MM.1S (cell line): Measurements from ENCODE around the gene BCL11B.

Experiments used
- DNase-seq: peaks from one replicate; pipeline ENCODE4 v3.0.0-alpha.2; 2015
- H2AFZ ChIP-seq: fragments of 300-600 bp; sonication (generic); 2 replicates; pipeline ENCODE4 v1.6.0; 2016; ENCODE audit warnings: antibody characterized with exemption, low read length
- H3F3A ChIP-seq: fragments of 300-600 bp; sonication (generic); 2 replicates; pipeline ENCODE4 v1.6.1; 2016; ENCODE audit warnings: mild to moderate bottlenecking, antibody characterized with exemption, low read length, moderate library complexity, mixed read lengths; ENCODE audit not compliant: insufficient read depth
- H3K27ac ChIP-seq: fragments of 300-600 bp; sonication (generic); 2 replicates; pipeline ENCODE4 v1.5.1; 2016; ENCODE audit warnings: mild to moderate bottlenecking, low read length
- H3K27me3 ChIP-seq: fragments of 300-600 bp; sonication (generic); replicated peaks from 2 replicates; pipeline ENCODE4 v1.6.0; 2016; ENCODE audit warnings: low read length; ENCODE audit not compliant: insufficient read depth
- H3K36me3 ChIP-seq: fragments of 300-600 bp; sonication (generic); replicated peaks from 2 replicates; pipeline ENCODE4 v1.6.1; 2016; ENCODE audit warnings: mild to moderate bottlenecking, low read length, mixed read lengths; ENCODE audit not compliant: insufficient read depth
- H3K4me1 ChIP-seq: fragments of 300-600 bp; sonication (generic); 2 replicates; pipeline ENCODE4 v1.6.1; 2016; ENCODE audit warnings: low read length, mixed read lengths
- H3K4me2 ChIP-seq: fragments of 300-600 bp; sonication (generic); 2 replicates; pipeline ENCODE4 v1.6.0; 2016; ENCODE audit warnings: low read depth, low read length
- H3K4me3 ChIP-seq: fragments of 300-600 bp; sonication (generic); 2 replicates; pipeline ENCODE4 v1.5.1; 2016; ENCODE audit warnings: low read length, mixed read lengths
- H3K79me2 ChIP-seq: fragments of 300-600 bp; sonication (generic); 2 replicates; pipeline ENCODE4 v1.6.1; 2016; ENCODE audit warnings: mixed run types, low read length, mixed read lengths
- H3K9ac ChIP-seq: fragments of 300-600 bp; sonication (generic); 2 replicates; pipeline ENCODE4 v1.6.1; 2016; ENCODE audit warnings: low read length, mixed read lengths
- H3K9me2 ChIP-seq: fragments of 300-600 bp; sonication (generic); replicated peaks from 2 replicates; pipeline ENCODE4 v1.6.1; 2016; ENCODE audit warnings: mild to moderate bottlenecking, low read length, mixed read lengths; ENCODE audit not compliant: insufficient read depth
- H3K9me3 ChIP-seq: fragments of 300-600 bp; sonication (generic); replicated peaks from 2 replicates; pipeline ENCODE4 v1.6.1; 2016; ENCODE audit warnings: mild to moderate bottlenecking, low read length, mixed read lengths; ENCODE audit not compliant: insufficient read depth
- H4K20me1 ChIP-seq: fragments of 300-600 bp; sonication (generic); 2 replicates; pipeline ENCODE4 v1.6.1; 2016; ENCODE audit warnings: mild to moderate bottlenecking, low read length, moderate library complexity, mixed read lengths; ENCODE audit not compliant: insufficient read depth
- CTCF ChIP-seq: fragments of 300-600 bp; sonication (generic); IDR thresholded peaks from 2 replicates; pipeline ENCODE4 v1.5.1; 2016; ENCODE audit warnings: antibody characterized with exemption, low read length, mixed read lengths
- EZH2 ChIP-seq: fragments of 300-600 bp; sonication (generic); optimal IDR thresholded peaks from 2 replicates; pipeline ENCODE3; 2017; ENCODE audit warnings: low read depth, mild to moderate bottlenecking, antibody characterized with exemption, low read length, mixed read lengths
- EZH2phosphoT487 ChIP-seq: fragments of 300-600 bp; sonication (generic); IDR thresholded peaks from 2 replicates; pipeline ENCODE4 v1.6.1; 2018; ENCODE audit warnings: antibody characterized with exemption, low read length

The BCL11B gene

GRCh38 chr14:99213101-99213500 is 58.9 kb downstream of the BCL11B start:
- Histone ChIP-seq H4K20me1 (no peaks in the 10 kb centered on the region), H3K27me3 (no peaks in the 10 kb centered on the region), H3K9me3 (no peaks in the 10 kb centered on the region), H3K4me3 (no peak overlapping the region), H3K9me2 (no peaks in the 10 kb centered on the region), H3K36me3 (no peaks in the 10 kb centered on the region), H2AFZ (no peak overlapping the region), H3F3A (no peaks in the 10 kb centered on the region), H3K4me2 (no peak overlapping the region), H3K4me1 (no peaks in the 10 kb centered on the region), H3K27ac (no peak overlapping the region), H3K79me2 (no peaks in the 10 kb centered on the region), H3K9ac (no peak overlapping the region)
- TF ChIP-seq EZH2phosphoT487 (no peak), CTCF (no peak), EZH2 (no peak)
- no peak for DNase-seq

GRCh38 chr14:99212646-99213045 is 59.4 kb downstream of the BCL11B start:
- no peaks in the 10 kb centered on the region for H3K4me1 ChIP-seq
- no peaks in the 10 kb centered on the region for H3K27me3 ChIP-seq
- no peaks in the 10 kb centered on the region for H3F3A ChIP-seq
- no peak for DNase-seq
- no peaks in the 10 kb centered on the region for H3K9me2 ChIP-seq
- no peaks in the 10 kb centered on the region for H3K79me2 ChIP-seq
- H3K4me2 ChIP-seq: no peak overlapping the region
- H3K9ac ChIP-seq: no peak overlapping the region
- H2AFZ ChIP-seq: no peak overlapping the region
- H3K4me3 ChIP-seq: no peak overlapping the region
- H3K9me3 ChIP-seq: no peaks in the 10 kb centered on the region
- H3K27ac ChIP-seq: no peak overlapping the region
- H3K36me3 ChIP-seq: no peaks in the 10 kb centered on the region
- TF ChIP-seq EZH2 (no peak), EZH2phosphoT487 (no peak), CTCF (no peak)
- H4K20me1 ChIP-seq: no peaks in the 10 kb centered on the region

- H3K4me2 ChIP-seq: no peak overlapping the region
- no peaks in the 10 kb centered on the region for H3K9me2 ChIP-seq
- H3K9me3 ChIP-seq: no peaks in the 10 kb centered on the region
- no peak overlapping the region for H3K27ac ChIP-seq
- H3K36me3 ChIP-seq: no peaks in the 10 kb centered on the region
- no peaks in the 10 kb centered on the region for H3K4me1 ChIP-seq
- TF ChIP-seq EZH2phosphoT487: no peak
- no peak for TF ChIP-seq EZH2
- no peak for TF ChIP-seq CTCF
- no peaks in the 10 kb centered on the region for H4K20me1 ChIP-seq
- H3K27me3 ChIP-seq: no peaks in the 10 kb centered on the region
- H3K9ac ChIP-seq: no peak overlapping the region
- H3K4me3 ChIP-seq: no peak overlapping the region
- H3F3A ChIP-seq: no peaks in the 10 kb centered on the region
- DNase-seq: no peak
- no peaks in the 10 kb centered on the region for H3K79me2 ChIP-seq
- H2AFZ ChIP-seq: no peak overlapping the region
Measured at GRCh38 chr14:99212199-99212598, 59.8 kb downstream of the BCL11B start.

GRCh38 chr14:99211410-99211809 is 60.6 kb downstream of the BCL11B start:
- no peak overlapping the region for H3K4me2 ChIP-seq
- H3K9me2 ChIP-seq: no peaks in the 10 kb centered on the region
- no peak overlapping the region for H3K4me3 ChIP-seq
- H3F3A ChIP-seq: no peaks in the 10 kb centered on the region
- no peaks in the 10 kb centered on the region for H4K20me1 ChIP-seq
- no peaks in the 10 kb centered on the region for H3K79me2 ChIP-seq
- H3K27ac ChIP-seq: no peak overlapping the region
- H3K36me3 ChIP-seq: no peaks in the 10 kb centered on the region
- H3K27me3 ChIP-seq: no peaks in the 10 kb centered on the region
- H3K4me1 ChIP-seq: no peaks in the 10 kb centered on the region
- TF ChIP-seq EZH2phosphoT487 (no peak), CTCF (no peak), EZH2 (no peak)
- no peaks in the 10 kb centered on the region for H3K9me3 ChIP-seq
- H2AFZ ChIP-seq: no peak overlapping the region
- DNase-seq: no peak
- H3K9ac ChIP-seq: no peak overlapping the region
